SU-DHL-6 (cell line): ENCODE results near the gene RBP5.

Source experiments
- H2AFZ ChIP-seq: fragments of 200-600 bp; sonication (generic); 2 replicates; pipeline ENCODE4 v1.6.1; 2014; ENCODE audit warnings: low read depth, mild to moderate bottlenecking, moderate library complexity, mixed read lengths, antibody characterized with exemption, low read length; ENCODE audit not compliant: severe bottlenecking
- H3F3A ChIP-seq: fragments of 200-600 bp; shearing (Covaris generic); 2 replicates; pipeline ENCODE4 v1.6.0; 2016; ENCODE audit warnings: antibody characterized with exemption, mild to moderate bottlenecking; ENCODE audit not compliant: insufficient read depth
- H3K27ac ChIP-seq: fragments of 200-600 bp; sonication (generic); 2 replicates; pipeline ENCODE4 v1.5.1; 2016; ENCODE audit warnings: low read depth, mild to moderate bottlenecking, low read length, moderate library complexity, mixed read lengths
- H3K27me3 ChIP-seq: fragments of 200-600 bp; sonication (generic), shearing (Covaris generic); 2 replicates; pipeline ENCODE4 v1.6.0; 2014; ENCODE audit warnings: mild to moderate bottlenecking, low read length
- H3K36me3 ChIP-seq: fragments of 200-600 bp; sonication (generic); 2 replicates; pipeline ENCODE4 v1.6.1; 2014; ENCODE audit warnings: mild to moderate bottlenecking, low read length, mixed read lengths
- H3K4me2 ChIP-seq: fragments of 300-600, 200-600 bp; shearing (Covaris generic), sonication (generic); 2 replicates; pipeline ENCODE4 v1.6.0; 2014; ENCODE audit warnings: low read length, low read depth, mild to moderate bottlenecking; ENCODE audit not compliant: poor library complexity, severe bottlenecking
- H3K4me3 ChIP-seq: fragments of 200-600 bp; sonication (generic); 2 replicates; pipeline ENCODE4 v1.5.1; 2014; ENCODE audit warnings: antibody characterized with exemption, low read length, mild to moderate bottlenecking, mixed read lengths; ENCODE audit not compliant: insufficient read depth, poor library complexity, severe bottlenecking
- H3K79me2 ChIP-seq: fragments of 200-600 bp; sonication (generic); 2 replicates; pipeline ENCODE4 v1.6.1; 2014; ENCODE audit warnings: mild to moderate bottlenecking, low read length, moderate library complexity; ENCODE audit not compliant: insufficient read depth
- H3K9ac ChIP-seq: fragments of 200-600 bp; sonication (generic); 2 replicates; pipeline ENCODE4 v1.7.0; 2014; ENCODE audit warnings: mild to moderate bottlenecking, low read length
- H3K9me2 ChIP-seq: fragments of 200-600 bp; sonication (generic); replicated peaks from 2 replicates; pipeline ENCODE4 v1.6.1; 2014; ENCODE audit warnings: low read length; ENCODE audit not compliant: insufficient read depth
- H3K9me3 ChIP-seq: fragments of 200-600 bp; sonication (generic); 2 replicates; pipeline ENCODE4 v1.6.1; 2014; ENCODE audit warnings: low read length, mixed read lengths; ENCODE audit not compliant: insufficient read depth
- H4K20me1 ChIP-seq: fragments of 200-600 bp; sonication (generic); 2 replicates; pipeline ENCODE4 v1.6.1; 2014; ENCODE audit warnings: low read depth, mild to moderate bottlenecking, antibody characterized with exemption, low read length, moderate library complexity, mixed read lengths
- EZH2phosphoT487 ChIP-seq: fragments of 200-600 bp; sonication (generic), shearing (Covaris generic); conservative IDR thresholded peaks from 2 replicates; pipeline ENCODE4 v1.6.1; 2018; ENCODE audit warnings: mild to moderate bottlenecking, antibody characterized with exemption, low read length, moderate library complexity, mixed read lengths
- TF ChIP-seq, protein P1 (sequence below): fragments of 200-600 bp; sonication (generic); IDR thresholded peaks from one replicate; pipeline ENCODE4 v1.5.1; 2017; ENCODE audit warnings: antibody characterized with exemption, mild to moderate bottlenecking, low read length, moderate library complexity; ENCODE audit not compliant: insufficient read depth, poor library complexity, severe bottlenecking

The RBP5 gene

GRCh38 chr12:7160183-7160582 lies 31.5 kb upstream of the RBP5 start:
- no peaks in the 10 kb centered on the region for H3K9me2 ChIP-seq
- no peak overlapping the region for H2AFZ ChIP-seq
- H3K4me2 ChIP-seq = no peak overlapping the region
- H3K27ac ChIP-seq = no peak overlapping the region
- no peaks in the 10 kb centered on the region for H3K36me3 ChIP-seq
- no peaks in the 10 kb centered on the region for H3K79me2 ChIP-seq
- no peak overlapping the region for H3K9ac ChIP-seq
- H3K4me3 ChIP-seq = no peak overlapping the region
- H3F3A ChIP-seq = no peaks in the 10 kb centered on the region
- no peaks in the 10 kb centered on the region for H3K27me3 ChIP-seq
- TF ChIP-seq, protein P1, sequence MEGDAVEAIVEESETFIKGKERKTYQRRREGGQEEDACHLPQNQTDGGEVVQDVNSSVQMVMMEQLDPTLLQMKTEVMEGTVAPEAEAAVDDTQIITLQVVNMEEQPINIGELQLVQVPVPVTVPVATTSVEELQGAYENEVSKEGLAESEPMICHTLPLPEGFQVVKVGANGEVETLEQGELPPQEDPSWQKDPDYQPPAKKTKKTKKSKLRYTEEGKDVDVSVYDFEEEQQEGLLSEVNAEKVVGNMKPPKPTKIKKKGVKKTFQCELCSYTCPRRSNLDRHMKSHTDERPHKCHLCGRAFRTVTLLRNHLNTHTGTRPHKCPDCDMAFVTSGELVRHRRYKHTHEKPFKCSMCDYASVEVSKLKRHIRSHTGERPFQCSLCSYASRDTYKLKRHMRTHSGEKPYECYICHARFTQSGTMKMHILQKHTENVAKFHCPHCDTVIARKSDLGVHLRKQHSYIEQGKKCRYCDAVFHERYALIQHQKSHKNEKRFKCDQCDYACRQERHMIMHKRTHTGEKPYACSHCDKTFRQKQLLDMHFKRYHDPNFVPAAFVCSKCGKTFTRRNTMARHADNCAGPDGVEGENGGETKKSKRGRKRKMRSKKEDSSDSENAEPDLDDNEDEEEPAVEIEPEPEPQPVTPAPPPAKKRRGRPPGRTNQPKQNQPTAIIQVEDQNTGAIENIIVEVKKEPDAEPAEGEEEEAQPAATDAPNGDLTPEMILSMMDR = no peak
- no peak for TF ChIP-seq EZH2phosphoT487
- H3K9me3 ChIP-seq = no peaks in the 10 kb centered on the region; the same call in 1 of the 2 replicates
- no peaks in the 10 kb centered on the region for H4K20me1 ChIP-seq

DNA sequence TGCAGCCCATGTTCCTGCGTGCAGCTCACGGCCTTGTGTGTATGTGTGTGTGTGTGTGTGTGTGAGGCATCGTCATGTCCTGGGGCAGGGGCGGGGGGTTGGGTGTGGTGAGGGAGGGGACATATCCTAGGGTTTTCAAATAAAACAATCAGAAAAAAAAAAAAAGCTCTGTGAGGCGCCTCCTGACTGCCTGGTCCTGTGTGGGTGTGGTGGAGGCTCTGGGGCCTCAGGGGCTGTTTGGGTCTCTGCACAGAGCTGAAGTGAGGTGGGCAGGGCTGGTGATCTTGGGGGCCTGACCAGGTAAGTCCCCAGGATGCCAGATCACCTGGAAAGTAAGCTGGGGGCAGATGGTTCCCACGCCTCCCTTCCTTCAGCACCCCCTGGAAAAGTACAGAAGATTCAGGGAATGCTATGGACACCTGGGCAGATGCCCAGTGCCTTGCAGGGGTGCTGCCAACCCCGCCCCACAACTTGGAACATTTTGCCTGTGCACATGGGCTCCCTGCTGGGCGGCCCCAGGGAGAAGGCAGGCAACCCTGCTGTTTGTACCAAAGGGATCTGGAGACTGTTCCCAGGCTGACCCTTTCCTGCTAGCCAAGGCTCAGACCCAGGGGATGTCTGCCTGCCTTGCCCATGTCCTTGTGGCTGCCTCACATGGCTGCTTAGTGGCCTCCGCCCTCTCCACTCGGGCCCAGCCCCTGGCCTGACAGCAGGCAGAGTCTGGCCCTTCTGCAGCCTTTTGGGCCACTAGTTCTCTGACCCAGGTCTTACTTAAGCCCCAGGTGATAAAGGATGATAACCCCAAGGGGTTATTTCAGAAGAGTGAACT lies 30.3 kb upstream of the RBP5 start:
- Histone ChIP-seq H2AFZ (no peak overlapping the region), H3K36me3 (no peaks in the 10 kb centered on the region), H3K4me2 (no peak overlapping the region), H3K79me2 (no peaks in the 10 kb centered on the region), H3K9me3 (no peaks in the 10 kb centered on the region), H3K27ac (no peak overlapping the region), H3K27me3 (no peaks in the 10 kb centered on the region), H3F3A (no peaks in the 10 kb centered on the region), H4K20me1 (no peaks in the 10 kb centered on the region), H3K9me2 (no peaks in the 10 kb centered on the region), H3K4me3 (no peak overlapping the region), H3K9ac (no peak overlapping the region)
- TF ChIP-seq, protein P1 = no peak
- TF ChIP-seq EZH2phosphoT487 = no peak

DNA sequence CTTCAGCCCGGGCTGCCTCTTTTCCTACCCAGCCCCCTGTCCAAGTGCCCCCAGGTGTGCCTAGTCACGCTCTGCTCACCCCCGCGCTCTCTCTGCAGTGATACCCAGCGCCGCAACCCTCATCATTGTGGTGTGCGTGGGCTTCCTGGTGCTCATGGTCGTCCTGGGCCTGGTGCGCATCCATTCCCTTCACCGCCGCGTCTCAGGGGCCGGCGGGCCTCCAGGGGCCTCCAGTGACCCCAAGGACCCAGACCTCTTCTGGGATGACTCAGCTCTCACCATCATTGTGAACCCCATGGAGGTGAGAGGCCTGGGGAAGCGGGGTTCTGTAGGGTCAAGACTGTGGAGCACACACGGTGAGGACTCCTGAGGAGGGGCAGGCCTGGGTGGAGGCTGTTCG lies 28.7 kb upstream of the RBP5 start:
- Histone ChIP-seq H3K4me3 (no peak overlapping the region), H3K79me2 (no peaks in the 10 kb centered on the region), H3K9ac (no peak overlapping the region), H2AFZ (no peak overlapping the region), H3F3A (no peaks in the 10 kb centered on the region), H4K20me1 (no peaks in the 10 kb centered on the region), H3K27ac (no peak overlapping the region), H3K4me2 (no peak overlapping the region), H3K27me3 (no peaks in the 10 kb centered on the region), H3K9me3 (no peaks in the 10 kb centered on the region), H3K36me3 (no peaks in the 10 kb centered on the region), H3K9me2 (no peaks in the 10 kb centered on the region)
- TF ChIP-seq, protein P1 = no peak
- TF ChIP-seq EZH2phosphoT487 = no peak
